ENCODE measurements around the gene CTDNEP1. TPM values are rescaled to one million over a fixed set of nuclear protein-coding genes. Genes with fewer than 3 reads are reported as not detected.

Gene CTDNEP1
- total and polyA plus RNA-seq, 8 donors: 23.9 to 85.1 (median 73.9) TPM

- H3K36me3 ChIP-seq: peaks cover 23 to 35% (median 31%) of the 10 kb centered on the region in 4 donors
- peak overlapping the region; percentile 88 to 99 (median 96) for H3K27ac ChIP-seq
- 0 to 2% (median 1%) methylated on average over 26 to 39 of the region's 39 CpGs for WGBS, 5 donors
- H3K4me1 ChIP-seq: peaks cover 38 to 61% (median 56%) of the 10 kb centered on the region in 4 donors
- TF ChIP-seq CTCF (IDR thresholded peaks at IDR 0.05): no peak
- TF ChIP-seq POLR2A (IDR thresholded peaks at IDR 0.05): no peak
- TF ChIP-seq EP300 (IDR thresholded peaks at IDR 0.05): no peak
- no peak for TF ChIP-seq POLR2AphosphoS5 (IDR thresholded peaks at IDR 0.05)
- DNase-seq: peak in 1 of 2 donors; percentile 75
- intact Hi-C loops (cut with DNase I; ENCODE audit: low total_unique reads): no loop called here
- no peaks in the 10 kb centered on the region for H3K27me3 ChIP-seq
- no peaks in the 10 kb centered on the region for H3K9me3 ChIP-seq
- peak overlapping the region; percentile 97 to 100 (median 98) for H3K4me3 ChIP-seq
Measured at GRCh38 chr17:7238420-7239090, 13.0 kb downstream of the CTDNEP1 start.

GRCh38 chr17:7237761-7238419, 13.6 kb downstream of the CTDNEP1 start:
- TF ChIP-seq CTCF (IDR thresholded peaks at IDR 0.05): no peak
- peak in 1 of 3 donors; percentile 3 for TF ChIP-seq POLR2AphosphoS5 (IDR thresholded peaks at IDR 0.05)
- 0 to 1% (median 1%) methylated on average over 11 to 70 of the region's 73 CpGs for WGBS, 5 donors
- H3K36me3 ChIP-seq: peaks cover 23 to 34% (median 31%) of the 10 kb centered on the region in 4 donors
- H3K27ac ChIP-seq: peak overlapping the region; percentile 88 to 99 (median 96)
- no peaks in the 10 kb centered on the region for H3K27me3 ChIP-seq
- peaks cover 41 to 63% (median 58%) of the 10 kb centered on the region in 4 donors for H3K4me1 ChIP-seq
- no peaks in the 10 kb centered on the region for H3K9me3 ChIP-seq
- H3K4me3 ChIP-seq: peak overlapping the region; percentile 97 to 100 (median 98)
- intact Hi-C loops (cut with DNase I; ENCODE audit: low total_unique reads): no loop called here
- peak; percentile 85 to 93 for DNase-seq

GRCh38 chr17:7237266-7237760, 14.2 kb downstream of the CTDNEP1 start:
- Histone ChIP-seq H3K36me3 (peaks cover 23 to 34% (median 31%) of the 10 kb centered on the region in 4 donors), H3K27me3 (no peaks in the 10 kb centered on the region), H3K9me3 (no peaks in the 10 kb centered on the region), H3K4me1 (peaks cover 47 to 69% (median 64%) of the 10 kb centered on the region in 4 donors), H3K4me3 (peak overlapping the region; percentile 97 to 100 (median 98)), H3K27ac (peak overlapping the region; percentile 88 to 99 (median 96))
- no peak for TF ChIP-seq POLR2AphosphoS5 (IDR thresholded peaks at IDR 0.05)
- TF ChIP-seq EP300 (IDR thresholded peaks at IDR 0.05): no peak
- TF ChIP-seq CTCF (IDR thresholded peaks at IDR 0.05): no peak
- 19 to 27% (median 23%) methylated on average over 6 of the region's 6 CpGs for WGBS, 5 donors
- intact Hi-C loops (cut with DNase I; ENCODE audit: low total_unique reads): no loop called here
- DNase-seq: no peak

- H3K4me1 ChIP-seq: peaks cover 52 to 74% (median 69%) of the 10 kb centered on the region in 4 donors
- TF ChIP-seq EP300 (IDR thresholded peaks at IDR 0.05) (no peak), POLR2A (IDR thresholded peaks at IDR 0.05) (no peak), POLR2AphosphoS5 (IDR thresholded peaks at IDR 0.05) (no peak), CTCF (IDR thresholded peaks at IDR 0.05) (no peak)
- H3K36me3 ChIP-seq: peaks cover 23 to 34% (median 31%) of the 10 kb centered on the region in 4 donors
- peak overlapping the region; percentile 88 to 99 (median 96) for H3K27ac ChIP-seq
- WGBS, 5 donors: 76 to 83% (median 82%) methylated on average over 6 of the region's 6 CpGs
- peak overlapping the region in 1 of 4 donors; percentile 97 for H3K4me3 ChIP-seq
- no peak for DNase-seq
- H3K27me3 ChIP-seq: no peaks in the 10 kb centered on the region
- intact Hi-C loops (cut with DNase I; ENCODE audit: low total_unique reads): no loop called here
- H3K9me3 ChIP-seq: no peaks in the 10 kb centered on the region
Measured at GRCh38 chr17:7236808-7237207, 14.7 kb downstream of the CTDNEP1 start.
